ENCODE results near the gene MAP3K13.

The MAP3K13 gene

GRCh38 chr3:185330644-185331043, 32.3 kb upstream of the MAP3K13 start:
- ChIA-PET POLR2A (ENCODE audit: low non-redundant PET) (no interaction called here), CTCF (no interaction called here)
- DNase-seq (ENCODE audit: low spot score), result no peak
- H3K27ac ChIP-seq, result no peak overlapping the region
- TF ChIP-seq CTCF (conservative IDR thresholded peaks at IDR 0.05; ENCODE audit: low read depth), result no peak

GRCh38 chr3:185332026-185332735, 30.8 kb upstream of the MAP3K13 start:
- ChIA-PET CTCF (interaction anchor here (0.6 to 0.8 kb wide), 2 partner anchors 27 to 549 kb away, joined by 4 read pairs; no protein-coding TSS in a partner anchor), POLR2A (ENCODE audit: low non-redundant PET) (no interaction called here)
- no peak for TF ChIP-seq CTCF (conservative IDR thresholded peaks at IDR 0.05; ENCODE audit: low read depth)
- H3K27ac ChIP-seq, result no peak overlapping the region
- peak; percentile 54 for DNase-seq (ENCODE audit: low spot score)

GRCh38 chr3:185335799-185336198, 27.1 kb upstream of the MAP3K13 start:
- no peak for TF ChIP-seq CTCF (conservative IDR thresholded peaks at IDR 0.05; ENCODE audit: low read depth)
- DNase-seq (ENCODE audit: low spot score), result peak; percentile 85
- peak overlapping the region; percentile 58; the same call in 1 of the 2 replicates for H3K27ac ChIP-seq
- CTCF ChIA-PET, result interaction anchor here (0.7 kb wide), 1 partner anchor 648 kb away, joined by 3 read pairs; no protein-coding TSS in a partner anchor
- POLR2A ChIA-PET (ENCODE audit: low non-redundant PET), result no interaction called here

GRCh38 chr3:185337231-185337816, 25.6 kb upstream of the MAP3K13 start:
- ChIA-PET CTCF (no interaction called here), POLR2A (ENCODE audit: low non-redundant PET) (no interaction called here)
- DNase-seq (ENCODE audit: low spot score), result no peak
- no peak overlapping the region for H3K27ac ChIP-seq
- no peak for TF ChIP-seq CTCF (conservative IDR thresholded peaks at IDR 0.05; ENCODE audit: low read depth)

GRCh38 chr3:185339945-185340344, 23.0 kb upstream of the MAP3K13 start:
- CTCF ChIA-PET, result no interaction called here
- DNase-seq (ENCODE audit: low spot score), result no peak
- H3K27ac ChIP-seq, result no peak overlapping the region
- POLR2A ChIA-PET (ENCODE audit: low non-redundant PET), result no interaction called here
- no peak for TF ChIP-seq CTCF (conservative IDR thresholded peaks at IDR 0.05; ENCODE audit: low read depth)

- TF ChIP-seq CTCF (conservative IDR thresholded peaks at IDR 0.05; ENCODE audit: low read depth), result no peak
- no peak for DNase-seq (ENCODE audit: low spot score)
- ChIA-PET CTCF (interaction anchor here (0.6 kb wide), 1 partner anchor 109 kb away, joined by 3 read pairs; no protein-coding TSS in a partner anchor), POLR2A (ENCODE audit: low non-redundant PET) (no interaction called here)
- no peak overlapping the region for H3K27ac ChIP-seq
These were observed 22.2 kb upstream of the MAP3K13 start for GRCh38 chr3:185340751-185341150.

Data from RWPE1 (cell line).